ENCODE results near the gene FBXO44. TPM values are rescaled to one million over a fixed set of nuclear protein-coding genes. Genes with fewer than 3 reads are reported as not detected.
"Not testable (repeated sequence)": the region's sequence is repeated elsewhere in the genome, so short reads cannot be mapped to it uniquely, and the experiment has no call there.

Gene FBXO44, protein sequence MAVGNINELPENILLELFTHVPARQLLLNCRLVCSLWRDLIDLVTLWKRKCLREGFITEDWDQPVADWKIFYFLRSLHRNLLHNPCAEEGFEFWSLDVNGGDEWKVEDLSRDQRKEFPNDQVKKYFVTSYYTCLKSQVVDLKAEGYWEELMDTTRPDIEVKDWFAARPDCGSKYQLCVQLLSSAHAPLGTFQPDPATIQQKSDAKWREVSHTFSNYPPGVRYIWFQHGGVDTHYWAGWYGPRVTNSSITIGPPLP
- total RNA-seq (8.6 TPM), polyA plus RNA-seq (37.3 TPM)
- long read RNA-seq, donor 1, result 0 reads
- long read RNA-seq, donor 2, partial matches to known transcripts, result 0 of 4 reads
- long read RNA-seq, donor 2, other reads (novel, unspliced or antisense), result 0 of 4 reads
- long read RNA-seq, donor 3, partial matches to known transcripts, result 0 of 3 reads
- long read RNA-seq, donor 3, other reads (novel, unspliced or antisense), result 0 of 3 reads
- long read RNA-seq, donor 4, result 0 reads
- long read RNA-seq, donor 5, partial matches to known transcripts, result 5 of 12 reads
- long read RNA-seq, donor 5, other reads (novel, unspliced or antisense), result 0 of 12 reads
- long read RNA-seq, donor 6, result 0 reads
- long read RNA-seq, donor 7, partial matches to known transcripts, result 0 of 3 reads
- long read RNA-seq, donor 7, other reads (novel, unspliced or antisense), result 0 of 3 reads
- long read RNA-seq, donor 8, partial matches to known transcripts, result 0 of 3 reads
- long read RNA-seq, donor 8, other reads (novel, unspliced or antisense), result 0 of 3 reads
- long read RNA-seq, donor 9, result 0 reads
- long read RNA-seq, donor 10, partial matches to known transcripts, result 0 of 4 reads
- long read RNA-seq, donor 10, other reads (novel, unspliced or antisense), result 0 of 4 reads

DNA sequence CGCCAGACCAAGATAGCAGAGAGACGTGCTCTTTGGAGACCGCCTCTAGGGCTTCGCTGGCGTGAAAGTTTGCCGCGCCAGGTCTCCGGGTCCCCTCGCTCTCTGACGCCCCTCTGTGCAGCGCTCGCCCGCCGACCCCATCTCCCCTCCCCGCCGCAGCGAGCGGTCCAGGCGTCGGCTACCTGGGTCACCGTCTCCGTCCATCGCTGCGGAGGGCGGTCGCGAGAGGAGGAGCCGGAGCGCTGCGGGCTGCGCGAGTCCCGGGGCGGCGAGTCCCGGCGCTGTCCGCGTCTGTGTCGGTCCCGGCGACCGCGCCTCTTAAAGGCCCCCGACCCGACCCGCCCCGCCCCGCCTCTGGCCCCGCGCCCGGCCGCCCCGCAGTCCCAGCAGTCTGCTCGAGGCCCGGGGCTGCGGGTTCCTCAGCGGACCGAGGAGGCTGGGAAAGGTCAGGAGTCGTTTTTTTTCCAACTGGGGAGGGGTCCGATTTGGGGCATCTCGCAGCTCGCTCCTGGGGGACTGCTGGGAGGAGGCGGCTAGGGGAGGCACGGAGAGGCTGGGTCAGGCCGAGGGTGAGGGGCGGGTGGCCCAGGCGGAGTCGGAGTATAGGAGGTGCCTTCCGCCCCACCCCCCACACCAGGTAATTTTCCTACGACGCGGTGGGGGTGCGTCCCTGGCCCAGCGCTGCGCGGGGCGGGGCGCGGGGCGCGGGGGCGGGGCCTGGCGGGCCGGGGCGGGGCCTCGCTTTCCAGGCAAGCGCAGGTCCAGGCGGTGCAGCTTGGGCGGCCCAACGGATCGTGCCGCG lies at the start of gene FBXO44, which contains the start of gene FBXO2:
TSS of gene FBXO44 (plus strand) at position 741 of the 802 bp plus-strand sequence. CDS start 959 bp downstream, outside the sequence.
TSS of gene FBXO2 (minus strand) at position 293 of the 802 bp plus-strand sequence. CDS start at position 204, 89 bp downstream.
- peaks cover 12 to 13% of the 10 kb centered on the region in 2 donors for H3K4me1 ChIP-seq (ENCODE audit: control insufficient read depth in 2 of 2, insufficient read depth in 2 of 2, low read length in 2 of 2)
- peaks cover 0 to 7% of the 10 kb centered on the region in 2 donors for H3K36me3 ChIP-seq (ENCODE audit: control insufficient read depth in 2 of 2, insufficient read depth in 2 of 2, low read length in 1 of 2)
- DNase-seq (ENCODE audit: low read depth in 6 of 9, low spot score in 9 of 9), result peak in 2 of 9 donors; percentile 35 to 41
- H3K9me3 ChIP-seq (ENCODE audit: control insufficient read depth in 2 of 2, insufficient read depth in 1 of 2, low read length in 1 of 2), result no peaks in the 10 kb centered on the region
- peak within 1 kb of the TSS in 1 of 2 donors; percentile 69 for H3K27ac ChIP-seq (ENCODE audit: low read depth in 1 of 2, low read length in 1 of 2)
- peak within 1 kb of the TSS; percentile 15 to 68 for H3K4me3 ChIP-seq (ENCODE audit: low read length in 2 of 2)
- WGBS, result 10% methylated on average over 94 of the region's 94 CpGs
- H3K27me3 ChIP-seq (ENCODE audit: control insufficient read depth in 2 of 2, insufficient read depth in 1 of 2, low read length in 1 of 2), result peaks cover 41 to 67% of the 10 kb centered on the region in 2 donors

DNA sequence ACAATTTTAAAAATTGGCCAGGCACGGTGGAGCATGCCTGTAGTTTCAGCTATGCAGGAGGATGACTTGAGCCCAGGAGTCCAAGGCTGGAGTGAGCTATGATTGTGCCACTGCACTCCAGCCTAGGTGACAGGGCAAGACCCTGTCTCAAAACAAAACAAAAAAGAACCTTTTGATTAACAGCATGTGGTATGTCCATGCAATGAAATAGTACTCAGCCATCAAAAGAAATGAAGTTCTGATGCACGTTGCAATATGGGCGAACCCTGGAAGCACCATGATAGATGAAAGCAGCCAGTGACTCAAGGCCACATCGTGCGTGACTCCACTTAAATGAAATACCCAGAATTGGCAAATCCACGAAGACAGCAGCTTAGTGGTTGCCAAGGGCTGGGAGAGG lies 47.9 kb upstream of the FBXO44 start:
- no peak for DNase-seq (ENCODE audit: low read depth in 6 of 9, low spot score in 9 of 9)
- H3K4me1 ChIP-seq (ENCODE audit: control insufficient read depth in 2 of 2, insufficient read depth in 2 of 2, low read length in 2 of 2), result no peaks in the 10 kb centered on the region
- 86% methylated on average over 6 of the region's 6 CpGs for WGBS
- no peak overlapping the region for H3K27ac ChIP-seq (ENCODE audit: low read depth in 1 of 2, low read length in 1 of 2)
- peaks cover 0 to 3% of the 10 kb centered on the region in 2 donors for H3K27me3 ChIP-seq (ENCODE audit: control insufficient read depth in 2 of 2, insufficient read depth in 1 of 2, low read length in 1 of 2)
- no peaks in the 10 kb centered on the region for H3K9me3 ChIP-seq (ENCODE audit: control insufficient read depth in 2 of 2, insufficient read depth in 1 of 2, low read length in 1 of 2)
- no peaks in the 10 kb centered on the region for H3K36me3 ChIP-seq (ENCODE audit: control insufficient read depth in 2 of 2, insufficient read depth in 2 of 2, low read length in 1 of 2)
- no peak overlapping the region for H3K4me3 ChIP-seq (ENCODE audit: low read length in 2 of 2)

DNA sequence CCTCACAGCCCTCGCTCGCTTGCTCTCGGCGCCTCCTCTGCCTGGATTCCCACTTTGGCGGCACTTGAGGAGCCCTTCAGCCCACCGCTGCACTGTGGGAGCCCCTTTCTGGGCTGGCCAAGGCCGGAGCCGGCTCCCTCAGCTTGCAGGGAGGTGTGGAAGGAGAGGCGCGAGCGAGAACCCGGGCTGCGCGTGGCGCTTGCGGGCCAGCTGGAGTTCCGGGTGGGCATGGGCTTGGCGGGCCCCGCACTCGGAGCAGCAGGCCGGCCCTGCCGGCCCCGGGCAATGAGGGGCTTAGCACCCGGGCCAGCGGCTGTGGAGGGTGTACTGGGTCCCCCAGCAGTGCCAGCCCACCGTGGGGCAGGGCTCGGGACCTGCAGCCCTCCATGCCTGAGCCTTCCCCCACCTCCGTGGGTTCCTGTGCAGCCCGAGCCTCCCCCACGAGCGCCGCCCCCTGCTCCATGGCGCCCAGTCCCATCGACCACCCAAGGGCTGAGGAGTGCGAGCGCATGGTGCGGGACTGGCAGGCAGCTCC lies 46.0 kb upstream of the FBXO44 start:
- not testable (repeated sequence) for H3K9me3 ChIP-seq (ENCODE audit: control insufficient read depth in 2 of 2, insufficient read depth in 1 of 2, low read length in 1 of 2); H3K4me1 ChIP-seq (ENCODE audit: control insufficient read depth in 2 of 2, insufficient read depth in 2 of 2, low read length in 2 of 2); DNase-seq (ENCODE audit: low read depth in 6 of 9, low spot score in 9 of 9); H3K36me3 ChIP-seq (ENCODE audit: control insufficient read depth in 2 of 2, insufficient read depth in 2 of 2, low read length in 1 of 2); H3K4me3 ChIP-seq (ENCODE audit: low read length in 2 of 2); H3K27me3 ChIP-seq (ENCODE audit: control insufficient read depth in 2 of 2, insufficient read depth in 1 of 2, low read length in 1 of 2); H3K27ac ChIP-seq (ENCODE audit: low read depth in 1 of 2, low read length in 1 of 2)
- 96% methylated on average over 32 of the region's 37 CpGs for WGBS

DNA sequence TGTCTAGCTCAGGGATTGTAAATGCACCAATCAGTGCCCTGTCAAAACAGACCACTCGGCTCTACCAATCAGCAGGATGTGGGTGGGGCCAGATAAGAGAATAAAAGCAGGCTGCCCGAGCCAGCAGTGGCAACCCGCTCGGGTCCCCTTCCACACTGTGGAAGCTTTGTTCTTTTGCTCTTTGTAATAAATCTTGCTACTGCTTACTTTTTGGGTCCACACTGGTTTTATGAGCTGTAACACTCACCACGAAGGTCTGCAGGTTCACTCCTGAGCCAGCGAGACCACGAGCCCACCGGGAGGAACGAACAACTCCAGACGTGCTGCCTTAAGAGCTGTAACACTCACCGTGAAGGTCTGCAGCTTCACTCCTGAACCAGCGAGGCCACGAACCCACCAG lies 45.3 kb upstream of the FBXO44 start:
- not testable (repeated sequence) for H3K9me3 ChIP-seq (ENCODE audit: control insufficient read depth in 2 of 2, insufficient read depth in 1 of 2, low read length in 1 of 2); DNase-seq (ENCODE audit: low read depth in 6 of 9, low spot score in 9 of 9); H3K36me3 ChIP-seq (ENCODE audit: control insufficient read depth in 2 of 2, insufficient read depth in 2 of 2, low read length in 1 of 2); H3K4me3 ChIP-seq (ENCODE audit: low read length in 2 of 2); H3K4me1 ChIP-seq (ENCODE audit: control insufficient read depth in 2 of 2, insufficient read depth in 2 of 2, low read length in 2 of 2); H3K27me3 ChIP-seq (ENCODE audit: control insufficient read depth in 2 of 2, insufficient read depth in 1 of 2, low read length in 1 of 2); H3K27ac ChIP-seq (ENCODE audit: low read depth in 1 of 2, low read length in 1 of 2)
- WGBS, result 87% methylated on average over 13 of the region's 13 CpGs

DNA sequence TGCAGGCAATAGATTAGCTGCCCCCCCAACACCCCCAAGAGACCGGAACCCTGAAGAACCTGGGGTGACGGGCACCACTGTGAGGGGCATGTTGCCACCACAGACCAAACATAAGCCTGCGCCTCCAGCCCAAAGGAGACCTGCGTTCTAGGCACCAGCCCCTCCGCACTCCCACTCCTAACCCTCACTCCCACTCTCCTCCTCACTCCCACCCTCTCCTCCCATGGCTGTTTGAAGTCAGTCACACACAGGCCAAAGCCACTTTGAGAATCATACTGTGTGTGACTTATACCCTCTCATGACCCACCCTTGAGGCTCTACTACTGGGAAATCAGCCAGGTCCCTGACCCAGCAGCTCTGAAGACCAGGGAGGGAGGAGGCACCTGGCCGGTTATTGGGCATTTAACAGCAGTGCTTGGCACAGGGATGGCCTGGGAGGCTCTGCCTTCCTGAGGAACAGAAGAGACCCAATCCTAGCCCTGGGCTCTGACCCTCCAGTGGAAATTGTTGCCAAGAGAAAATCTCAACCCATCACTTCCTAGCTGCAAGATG lies 44.0 kb upstream of the FBXO44 start:
- Histone ChIP-seq H3K9me3 (ENCODE audit: control insufficient read depth in 2 of 2, insufficient read depth in 1 of 2, low read length in 1 of 2) (no peaks in the 10 kb centered on the region), H3K27ac (ENCODE audit: low read depth in 1 of 2, low read length in 1 of 2) (no peak overlapping the region), H3K4me1 (ENCODE audit: control insufficient read depth in 2 of 2, insufficient read depth in 2 of 2, low read length in 2 of 2) (no peaks in the 10 kb centered on the region), H3K27me3 (ENCODE audit: control insufficient read depth in 2 of 2, insufficient read depth in 1 of 2, low read length in 1 of 2) (no peaks in the 10 kb centered on the region), H3K4me3 (ENCODE audit: low read length in 2 of 2) (no peak overlapping the region), H3K36me3 (ENCODE audit: control insufficient read depth in 2 of 2, insufficient read depth in 2 of 2, low read length in 1 of 2) (no peaks in the 10 kb centered on the region)
- no peak for DNase-seq (ENCODE audit: low read depth in 6 of 9, low spot score in 9 of 9)
- WGBS, result 63% methylated on average over 6 of the region's 6 CpGs

DNA sequence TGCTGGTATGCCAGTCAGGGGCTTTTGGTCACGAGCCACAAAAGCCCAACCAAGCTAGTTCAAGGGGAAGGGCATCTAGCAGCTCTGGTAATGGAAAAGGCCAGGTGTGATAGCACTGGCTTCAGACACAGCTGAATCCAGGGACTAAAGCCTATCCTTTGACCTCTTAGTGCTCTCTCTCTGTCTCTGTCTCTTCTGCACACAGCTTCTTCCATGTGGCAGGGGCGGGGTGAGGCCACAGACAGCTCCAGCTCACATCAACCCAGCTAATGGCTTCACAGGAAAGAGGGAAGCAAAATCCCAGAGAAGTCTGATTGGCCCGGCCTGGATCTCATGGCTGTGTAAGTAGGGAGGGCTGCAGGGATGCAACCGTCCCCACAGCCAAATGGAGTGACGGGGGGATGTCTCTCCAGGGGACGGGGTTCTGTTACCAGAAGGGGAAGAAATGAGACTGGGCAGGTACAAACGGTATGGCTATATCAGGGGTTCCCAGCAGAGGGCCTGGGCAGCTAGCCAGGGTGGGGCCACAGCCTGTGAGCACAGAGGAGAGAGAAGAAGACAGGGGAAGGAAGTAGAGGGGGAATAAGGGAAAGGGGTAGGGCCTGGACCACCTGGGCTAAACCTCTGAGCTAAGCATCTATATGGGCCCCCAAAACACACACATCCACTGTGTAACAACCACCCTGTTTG lies 42.9 kb upstream of the FBXO44 start:
- H3K4me1 ChIP-seq (ENCODE audit: control insufficient read depth in 2 of 2, insufficient read depth in 2 of 2, low read length in 2 of 2), result no peaks in the 10 kb centered on the region
- no peaks in the 10 kb centered on the region for H3K36me3 ChIP-seq (ENCODE audit: control insufficient read depth in 2 of 2, insufficient read depth in 2 of 2, low read length in 1 of 2)
- DNase-seq (ENCODE audit: low read depth in 6 of 9, low spot score in 9 of 9), result no peak
- H3K4me3 ChIP-seq (ENCODE audit: low read length in 2 of 2), result no peak overlapping the region
- 60% methylated on average over 7 of the region's 7 CpGs for WGBS
- H3K27me3 ChIP-seq (ENCODE audit: control insufficient read depth in 2 of 2, insufficient read depth in 1 of 2, low read length in 1 of 2), result no peaks in the 10 kb centered on the region
- no peak overlapping the region for H3K27ac ChIP-seq (ENCODE audit: low read depth in 1 of 2, low read length in 1 of 2)
- H3K9me3 ChIP-seq (ENCODE audit: control insufficient read depth in 2 of 2, insufficient read depth in 1 of 2, low read length in 1 of 2), result no peaks in the 10 kb centered on the region

DNA sequence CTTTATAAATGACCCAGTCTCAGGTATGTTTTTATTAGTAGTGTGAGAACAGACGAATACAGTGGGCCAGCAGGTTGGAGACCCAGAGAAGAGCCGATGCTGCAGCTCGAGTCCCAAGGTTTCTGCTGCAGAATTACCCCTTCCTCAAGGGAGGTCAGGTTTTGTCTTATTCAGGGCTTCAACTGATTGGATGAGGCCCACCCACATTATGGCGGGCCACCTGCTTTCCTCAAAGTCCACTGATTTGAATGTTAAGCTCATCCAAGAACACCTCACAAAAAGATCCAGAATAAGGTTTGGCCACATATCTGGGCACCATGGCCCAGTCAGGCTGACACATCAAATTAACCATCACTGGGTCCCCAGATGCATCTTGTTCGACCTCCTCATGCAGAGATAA lies 41.3 kb upstream of the FBXO44 start:
- no peaks in the 10 kb centered on the region for H3K27me3 ChIP-seq (ENCODE audit: control insufficient read depth in 2 of 2, insufficient read depth in 1 of 2, low read length in 1 of 2)
- DNase-seq (ENCODE audit: low read depth in 6 of 9, low spot score in 9 of 9), result no peak
- WGBS, result 88% methylated on average over 5 of the region's 5 CpGs
- H3K4me1 ChIP-seq (ENCODE audit: control insufficient read depth in 2 of 2, insufficient read depth in 2 of 2, low read length in 2 of 2), result no peaks in the 10 kb centered on the region
- H3K4me3 ChIP-seq (ENCODE audit: low read length in 2 of 2), result no peak overlapping the region
- H3K9me3 ChIP-seq (ENCODE audit: control insufficient read depth in 2 of 2, insufficient read depth in 1 of 2, low read length in 1 of 2), result no peaks in the 10 kb centered on the region
- no peak overlapping the region for H3K27ac ChIP-seq (ENCODE audit: low read depth in 1 of 2, low read length in 1 of 2)
- no peaks in the 10 kb centered on the region for H3K36me3 ChIP-seq (ENCODE audit: control insufficient read depth in 2 of 2, insufficient read depth in 2 of 2, low read length in 1 of 2)

DNA sequence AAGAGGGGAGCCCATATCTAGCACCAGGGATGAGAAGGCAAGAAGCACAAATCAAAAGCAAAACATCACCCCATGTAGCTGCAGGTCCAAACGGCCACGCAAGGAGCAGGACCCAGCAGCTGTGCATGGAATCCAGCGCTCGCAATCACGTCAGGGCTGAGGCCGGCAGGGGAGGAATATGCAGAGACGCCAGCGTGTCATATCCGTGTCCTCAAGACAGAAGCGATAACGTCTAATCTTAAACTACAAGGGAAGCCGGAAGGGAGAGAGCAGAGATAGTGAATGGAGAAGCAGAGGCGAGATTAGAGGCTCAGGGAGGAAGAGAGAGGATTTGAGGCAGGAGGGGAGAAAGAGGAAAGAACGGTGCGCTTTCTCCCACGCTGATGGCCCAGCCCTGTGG lies 39.6 kb upstream of the FBXO44 start:
- Histone ChIP-seq H3K27me3 (ENCODE audit: control insufficient read depth in 2 of 2, insufficient read depth in 1 of 2, low read length in 1 of 2) (no peaks in the 10 kb centered on the region), H3K4me3 (ENCODE audit: low read length in 2 of 2) (no peak overlapping the region), H3K4me1 (ENCODE audit: control insufficient read depth in 2 of 2, insufficient read depth in 2 of 2, low read length in 2 of 2) (no peaks in the 10 kb centered on the region), H3K27ac (ENCODE audit: low read depth in 1 of 2, low read length in 1 of 2) (no peak overlapping the region), H3K9me3 (ENCODE audit: control insufficient read depth in 2 of 2, insufficient read depth in 1 of 2, low read length in 1 of 2) (no peaks in the 10 kb centered on the region), H3K36me3 (ENCODE audit: control insufficient read depth in 2 of 2, insufficient read depth in 2 of 2, low read length in 1 of 2) (no peaks in the 10 kb centered on the region)
- no peak for DNase-seq (ENCODE audit: low read depth in 6 of 9, low spot score in 9 of 9)
- 73% methylated on average over 16 of the region's 16 CpGs for WGBS
